ENCODE results near the gene RNF220. TPM values are rescaled to one million over a fixed set of nuclear protein-coding genes. Genes with fewer than 3 reads are reported as not detected.

RNF220 gene
- total and polyA plus RNA-seq, 2 of the 13 experiments (the other 11 are each of a cell fraction or from before 2014, with no cell fraction given): 48.2 to 72.1 TPM

GRCh38 chr1:44701141-44701573 lies 296.1 kb downstream of the RNF220 start (continued):
- TF ChIP-seq NFAT5 (CRISPR knock-in tag; IDR thresholded peaks at IDR 0.05) (no peak), RORA (CRISPR knock-in tag; IDR thresholded peaks at IDR 0.05) (no peak), EED (CRISPR knock-in tag; IDR thresholded peaks at IDR 0.05) (no peak), THYN1 (CRISPR knock-in tag; IDR thresholded peaks at IDR 0.05; ENCODE audit: borderline replicate concordance, low read depth) (no peak), KAT8 (CRISPR knock-in tag; IDR thresholded peaks at IDR 0.05) (no peak), MLX (CRISPR knock-in tag; IDR thresholded peaks at IDR 0.05) (no peak; the same call in 1 of the 2 replicates), MIER3 (CRISPR knock-in tag; IDR thresholded peaks at IDR 0.05; ENCODE audit: borderline replicate concordance) (peak; percentile 59; the same call in 1 of the 2 replicates), SIN3B (IDR thresholded peaks at IDR 0.05; ENCODE audit: low read length) (no peak), TCF7 (IDR thresholded peaks at IDR 0.05; ENCODE audit: low read depth) (peak; percentile 97), PAF1 (CRISPR knock-in tag; IDR thresholded peaks at IDR 0.05) (no peak), SNAPC5 (CRISPR knock-in tag; IDR thresholded peaks at IDR 0.05; ENCODE audit: borderline replicate concordance) (no peak), ZNF33B (CRISPR knock-in tag; IDR thresholded peaks at IDR 0.05) (no peak), ATF1 (CRISPR knock-in tag; IDR thresholded peaks at IDR 0.05) (0 out of 2 replicates have a peak, but pooled peaks have one; percentile 22), ZNF260 (CRISPR knock-in tag; IDR thresholded peaks at IDR 0.05; ENCODE audit: borderline replicate concordance, low read depth) (no peak), KLF12 (CRISPR knock-in tag; IDR thresholded peaks at IDR 0.05; ENCODE audit: borderline replicate concordance) (no peak), ZNF674 (CRISPR knock-in tag; IDR thresholded peaks at IDR 0.05; ENCODE audit: low read depth) (no peak)
- TF ChIP-seq, protein P1, sequence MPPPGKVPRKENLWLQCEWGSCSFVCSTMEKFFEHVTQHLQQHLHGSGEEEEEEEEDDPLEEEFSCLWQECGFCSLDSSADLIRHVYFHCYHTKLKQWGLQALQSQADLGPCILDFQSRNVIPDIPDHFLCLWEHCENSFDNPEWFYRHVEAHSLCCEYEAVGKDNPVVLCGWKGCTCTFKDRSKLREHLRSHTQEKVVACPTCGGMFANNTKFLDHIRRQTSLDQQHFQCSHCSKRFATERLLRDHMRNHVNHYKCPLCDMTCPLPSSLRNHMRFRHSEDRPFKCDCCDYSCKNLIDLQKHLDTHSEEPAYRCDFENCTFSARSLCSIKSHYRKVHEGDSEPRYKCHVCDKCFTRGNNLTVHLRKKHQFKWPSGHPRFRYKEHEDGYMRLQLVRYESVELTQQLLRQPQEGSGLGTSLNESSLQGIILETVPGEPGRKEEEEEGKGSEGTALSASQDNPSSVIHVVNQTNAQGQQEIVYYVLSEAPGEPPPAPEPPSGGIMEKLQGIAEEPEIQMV (CRISPR knock-in tag; IDR thresholded peaks at IDR 0.05; ENCODE audit: low read depth): no peak
- TF ChIP-seq, protein P2, sequence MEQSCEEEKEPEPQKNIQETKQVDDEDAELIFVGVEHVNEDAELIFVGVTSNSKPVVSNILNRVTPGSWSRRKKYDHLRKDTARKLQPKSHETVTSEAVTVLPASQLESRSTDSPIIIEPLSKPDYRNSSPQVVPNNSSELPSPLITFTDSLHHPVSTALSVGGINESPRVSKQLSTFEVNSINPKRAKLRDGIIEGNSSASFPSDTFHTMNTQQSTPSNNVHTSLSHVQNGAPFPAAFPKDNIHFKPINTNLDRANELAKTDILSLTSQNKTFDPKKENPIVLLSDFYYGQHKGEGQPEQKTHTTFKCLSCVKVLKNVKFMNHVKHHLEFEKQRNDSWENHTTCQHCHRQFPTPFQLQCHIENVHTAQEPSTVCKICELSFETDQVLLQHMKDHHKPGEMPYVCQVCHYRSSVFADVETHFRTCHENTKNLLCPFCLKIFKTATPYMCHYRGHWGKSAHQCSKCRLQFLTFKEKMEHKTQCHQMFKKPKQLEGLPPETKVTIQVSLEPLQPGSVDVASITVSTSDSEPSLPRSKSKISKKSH (CRISPR knock-in tag; IDR thresholded peaks at IDR 0.05; ENCODE audit: borderline replicate concordance): no peak
- TF ChIP-seq, protein P3, sequence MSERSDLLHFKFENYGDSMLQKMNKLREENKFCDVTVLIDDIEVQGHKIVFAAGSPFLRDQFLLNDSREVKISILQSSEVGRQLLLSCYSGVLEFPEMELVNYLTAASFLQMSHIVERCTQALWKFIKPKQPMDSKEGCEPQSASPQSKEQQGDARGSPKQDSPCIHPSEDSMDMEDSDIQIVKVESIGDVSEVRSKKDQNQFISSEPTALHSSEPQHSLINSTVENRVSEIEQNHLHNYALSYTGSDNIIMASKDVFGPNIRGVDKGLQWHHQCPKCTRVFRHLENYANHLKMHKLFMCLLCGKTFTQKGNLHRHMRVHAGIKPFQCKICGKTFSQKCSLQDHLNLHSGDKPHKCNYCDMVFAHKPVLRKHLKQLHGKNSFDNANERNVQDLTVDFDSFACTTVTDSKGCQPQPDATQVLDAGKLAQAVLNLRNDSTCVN (CRISPR knock-in tag; IDR thresholded peaks at IDR 0.05; ENCODE audit: borderline replicate concordance): no peak
- TF ChIP-seq, protein P4, sequence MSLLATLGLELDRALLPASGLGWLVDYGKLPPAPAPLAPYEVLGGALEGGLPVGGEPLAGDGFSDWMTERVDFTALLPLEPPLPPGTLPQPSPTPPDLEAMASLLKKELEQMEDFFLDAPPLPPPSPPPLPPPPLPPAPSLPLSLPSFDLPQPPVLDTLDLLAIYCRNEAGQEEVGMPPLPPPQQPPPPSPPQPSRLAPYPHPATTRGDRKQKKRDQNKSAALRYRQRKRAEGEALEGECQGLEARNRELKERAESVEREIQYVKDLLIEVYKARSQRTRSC (CRISPR knock-in tag; IDR thresholded peaks at IDR 0.05; ENCODE audit: low read depth): no peak
